Dermis blood vessel endothelial cell (primary cell): ENCODE measurements around the gene DDX41. TPM values are rescaled to one million over a fixed set of nuclear protein-coding genes. Genes with fewer than 3 reads are reported as not detected.

ENCODE experiments used
- DNase-seq: peaks from one replicate; pipeline ENCODE4 v3.0.0; 2010
- total RNA-seq: library from RNA; depleted of rRNA; stranded (reverse); fragments of >200 nt; gene quantifications from 2 replicates; pipeline ENCODE4 v1.2.3, GENCODE V29; 2014

Gene DDX41
- total RNA-seq, 1 donor from 2014 or later = 68.2 TPM

GRCh38 chr5:177467436-177467835 is 49.3 kb downstream of the DDX41 start:
- no peak for DNase-seq

GRCh38 chr5:177466861-177467260 is 49.9 kb downstream of the DDX41 start:
- no peak for DNase-seq

- no peak for DNase-seq
These were observed 51.7 kb downstream of the DDX41 start for GRCh38 chr5:177465044-177465443.

GRCh38 chr5:177462021-177462670 is 54.6 kb downstream of the DDX41 start:
- DNase-seq = peak; percentile 75

Other genes starting within 250 kb of the DDX41 start
- gene RAB24, start 213.2 kb downstream of the DDX41 start, total RNA-seq = 12.8 and 20.8 TPM in 2 replicates
- gene PRELID1, start 213.2 kb downstream of the DDX41 start, total RNA-seq = 125 and 161 TPM in 2 replicates
- 20.9 and 38.5 TPM in 2 replicates for gene MXD3, start 205.1 kb downstream of the DDX41 start, total RNA-seq
- gene LMAN2, start 165.3 kb downstream of the DDX41 start, total RNA-seq = 407 and 457 TPM in 2 replicates
- gene RGS14, start 159.0 kb downstream of the DDX41 start, total RNA-seq = 4.4 and 9.9 TPM in 2 replicates
- not detected in 2 replicates for gene SLC34A1, start 132.5 kb downstream of the DDX41 start, total RNA-seq
- gene PFN3, start 116.3 kb downstream of the DDX41 start, total RNA-seq = not detected in 2 replicates
- 0.85 and 1.3 TPM in 2 replicates for gene F12, start 107.4 kb downstream of the DDX41 start, total RNA-seq
- 22.0 and 32.3 TPM in 2 replicates for gene GRK6, start 90.3 kb downstream of the DDX41 start, total RNA-seq
- 4.5 and 4.8 TPM in 2 replicates for gene PRR7, start 70.1 kb downstream of the DDX41 start, total RNA-seq
- 147 and 157 TPM in 2 replicates for gene DBN1, start 43.3 kb downstream of the DDX41 start, total RNA-seq
- gene PDLIM7, start 19.4 kb downstream of the DDX41 start, total RNA-seq = 38.3 and 73.0 TPM in 2 replicates
- 2.0 and 4.6 TPM in 2 replicates for gene DOK3, start 7.1 kb downstream of the DDX41 start, total RNA-seq
- gene FAM193B, start 37.6 kb upstream of the DDX41 start, total RNA-seq = 14.6 and 31.0 TPM in 2 replicates
- 174 and 176 TPM in 2 replicates for gene TMED9, start 75.2 kb upstream of the DDX41 start, total RNA-seq
- 31.0 and 35.6 TPM in 2 replicates for gene B4GALT7, start 83.2 kb upstream of the DDX41 start, total RNA-seq